ENCODE data around the gene KAZN.

KAZN gene

GRCh38 chr1:14742181-14742980 is 143.9 kb downstream of the KAZN start:
- no peak overlapping the region for H3K4me3 ChIP-seq (ENCODE audit: low read depth, low read length)
- DNase-seq (ENCODE audit: low read depth) = peak; percentile 65
- TF ChIP-seq CTCF (IDR thresholded peaks at IDR 0.05; ENCODE audit: insufficient read depth, low read depth, low read length, missing control alignments) = no peak

- no peak for TF ChIP-seq CTCF (IDR thresholded peaks at IDR 0.05; ENCODE audit: insufficient read depth, low read depth, low read length, missing control alignments)
- no peak for DNase-seq (ENCODE audit: low read depth)
- H3K4me3 ChIP-seq (ENCODE audit: low read depth, low read length) = no peak overlapping the region
Measured at GRCh38 chr1:14743368-14743767, 144.9 kb downstream of the KAZN start.

- no peak for TF ChIP-seq CTCF (IDR thresholded peaks at IDR 0.05; ENCODE audit: insufficient read depth, low read depth, low read length, missing control alignments)
- peak; percentile 36 for DNase-seq (ENCODE audit: low read depth)
- no peak overlapping the region for H3K4me3 ChIP-seq (ENCODE audit: low read depth, low read length)
Measured at GRCh38 chr1:14745001-14745720, 146.7 kb downstream of the KAZN start.

- no peak for DNase-seq (ENCODE audit: low read depth)
Measured at GRCh38 chr1:14745789-14746188, 147.3 kb downstream of the KAZN start.

GRCh38 chr1:14746393-14746792 is 147.9 kb downstream of the KAZN start:
- DNase-seq (ENCODE audit: low read depth) = no peak
- no peak overlapping the region for H3K4me3 ChIP-seq (ENCODE audit: low read depth, low read length)
- TF ChIP-seq CTCF (IDR thresholded peaks at IDR 0.05; ENCODE audit: insufficient read depth, low read depth, low read length, missing control alignments) = no peak

More at GRCh38 chr1:14745789-14746188, 147.3 kb downstream of the KAZN start:
- no peak for TF ChIP-seq CTCF (IDR thresholded peaks at IDR 0.05; ENCODE audit: insufficient read depth, low read depth, low read length, missing control alignments)
- H3K4me3 ChIP-seq (ENCODE audit: low read depth, low read length) = no peak overlapping the region

- TF ChIP-seq CTCF (IDR thresholded peaks at IDR 0.05; ENCODE audit: insufficient read depth, low read depth, low read length, missing control alignments) = no peak
- no peak overlapping the region for H3K4me3 ChIP-seq (ENCODE audit: low read depth, low read length)
- no peak for DNase-seq (ENCODE audit: low read depth)
Measured at GRCh38 chr1:14748151-14748550, 149.7 kb downstream of the KAZN start.
